Fibroblast of villous mesenchyme (primary cell): ENCODE data around the gene ZBTB16. TPM values are rescaled to one million over a fixed set of nuclear protein-coding genes. Genes with fewer than 3 reads are reported as not detected.

Source experiments
- DNase-seq: peaks from one replicate; pipeline ENCODE4 v3.0.0-alpha.2; 2010; ENCODE audit warnings: low read depth
- H3K4me3 ChIP-seq: 2 replicates; pipeline ENCODE4 v1.5.1; 2011; ENCODE audit warnings: low read depth, mild to moderate bottlenecking, low read length
- total RNA-seq: library from RNA; depleted of rRNA; stranded (reverse); fragments of >200 nt; gene quantifications from 2 replicates; pipeline ENCODE4 v1.2.3, GENCODE V29; 2012
- TF ChIP-seq, protein P1 (sequence below): IDR thresholded peaks from 2 replicates; pipeline ENCODE4 v1.5.1; 2012; ENCODE audit warnings: low read depth, mild to moderate bottlenecking, low read length; ENCODE audit not compliant: insufficient read depth

The ZBTB16 gene
- total RNA-seq, 1 donor, result 0.86 TPM

DNA sequence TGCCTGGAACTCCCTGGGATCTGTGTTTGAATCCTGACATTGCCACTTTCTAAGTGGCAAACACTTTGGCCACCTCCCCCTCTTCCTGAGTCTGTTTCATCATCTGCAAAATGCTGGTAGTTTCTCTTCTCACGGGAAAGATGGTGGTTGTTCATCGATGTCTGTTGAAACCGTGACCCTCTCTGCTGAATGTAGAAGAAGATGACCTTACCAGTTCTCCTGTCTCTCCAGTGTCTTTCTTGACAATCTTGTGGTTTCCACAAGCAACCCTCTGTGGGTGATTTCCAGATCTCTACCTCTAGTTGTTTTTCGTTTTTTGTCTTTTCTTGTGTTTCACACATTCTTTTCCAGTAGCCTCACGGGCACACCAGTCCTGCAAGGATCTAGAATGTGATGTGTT, 27.5 kb downstream of the ZBTB16 start:
- DNase-seq, result no peak
- TF ChIP-seq, protein P1, sequence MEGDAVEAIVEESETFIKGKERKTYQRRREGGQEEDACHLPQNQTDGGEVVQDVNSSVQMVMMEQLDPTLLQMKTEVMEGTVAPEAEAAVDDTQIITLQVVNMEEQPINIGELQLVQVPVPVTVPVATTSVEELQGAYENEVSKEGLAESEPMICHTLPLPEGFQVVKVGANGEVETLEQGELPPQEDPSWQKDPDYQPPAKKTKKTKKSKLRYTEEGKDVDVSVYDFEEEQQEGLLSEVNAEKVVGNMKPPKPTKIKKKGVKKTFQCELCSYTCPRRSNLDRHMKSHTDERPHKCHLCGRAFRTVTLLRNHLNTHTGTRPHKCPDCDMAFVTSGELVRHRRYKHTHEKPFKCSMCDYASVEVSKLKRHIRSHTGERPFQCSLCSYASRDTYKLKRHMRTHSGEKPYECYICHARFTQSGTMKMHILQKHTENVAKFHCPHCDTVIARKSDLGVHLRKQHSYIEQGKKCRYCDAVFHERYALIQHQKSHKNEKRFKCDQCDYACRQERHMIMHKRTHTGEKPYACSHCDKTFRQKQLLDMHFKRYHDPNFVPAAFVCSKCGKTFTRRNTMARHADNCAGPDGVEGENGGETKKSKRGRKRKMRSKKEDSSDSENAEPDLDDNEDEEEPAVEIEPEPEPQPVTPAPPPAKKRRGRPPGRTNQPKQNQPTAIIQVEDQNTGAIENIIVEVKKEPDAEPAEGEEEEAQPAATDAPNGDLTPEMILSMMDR, result no peak
- no peak overlapping the region for H3K4me3 ChIP-seq

DNA sequence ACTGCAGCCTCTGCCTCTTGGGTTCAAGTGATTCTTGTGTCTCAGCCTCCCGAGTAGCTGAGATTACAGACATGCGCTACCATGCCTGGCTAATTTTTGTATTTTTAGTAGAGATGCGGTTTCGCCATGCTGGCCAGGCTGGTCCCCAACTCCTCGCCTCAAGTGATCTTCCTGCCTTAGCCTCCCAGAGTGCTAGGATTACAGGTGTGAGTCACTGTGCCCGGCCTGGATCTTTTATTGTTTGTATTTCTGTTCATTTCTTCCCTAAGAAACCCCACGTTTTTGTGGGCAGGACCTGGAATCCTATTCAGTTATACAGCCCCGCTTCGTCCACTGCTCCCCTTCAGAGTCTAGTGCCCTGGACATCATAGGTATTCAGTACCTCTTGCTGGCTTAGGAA, 28.7 kb downstream of the ZBTB16 start:
- TF ChIP-seq, protein P1, result no peak
- H3K4me3 ChIP-seq, result no peak overlapping the region
- no peak for DNase-seq

GRCh38 chr11:114088836-114089235, 29.3 kb downstream of the ZBTB16 start:
- DNase-seq, result no peak
- H3K4me3 ChIP-seq, result no peak overlapping the region
- TF ChIP-seq, protein P1, result no peak

DNA sequence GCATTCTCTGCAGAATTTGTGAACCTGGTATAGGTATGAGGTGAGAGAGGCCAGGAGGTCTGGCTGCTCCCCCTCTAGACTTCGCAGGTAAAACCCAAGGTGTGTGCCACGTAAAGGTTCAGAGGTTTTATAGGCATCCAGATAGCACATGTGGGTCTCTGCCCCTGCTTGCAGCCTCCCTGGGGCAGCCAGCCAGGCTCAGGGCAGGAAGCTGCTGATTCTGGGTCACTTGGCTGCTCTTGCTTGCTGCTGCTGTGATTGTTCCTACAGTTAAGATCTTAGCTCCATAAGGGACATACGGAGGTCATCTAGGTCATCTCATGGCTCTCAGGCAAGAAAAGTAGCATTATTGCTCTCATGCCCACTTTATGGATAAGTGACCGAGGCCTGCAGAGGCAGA, 30.2 kb downstream of the ZBTB16 start:
- TF ChIP-seq, protein P1, result no peak
- H3K4me3 ChIP-seq, result no peak overlapping the region
- no peak for DNase-seq

DNA sequence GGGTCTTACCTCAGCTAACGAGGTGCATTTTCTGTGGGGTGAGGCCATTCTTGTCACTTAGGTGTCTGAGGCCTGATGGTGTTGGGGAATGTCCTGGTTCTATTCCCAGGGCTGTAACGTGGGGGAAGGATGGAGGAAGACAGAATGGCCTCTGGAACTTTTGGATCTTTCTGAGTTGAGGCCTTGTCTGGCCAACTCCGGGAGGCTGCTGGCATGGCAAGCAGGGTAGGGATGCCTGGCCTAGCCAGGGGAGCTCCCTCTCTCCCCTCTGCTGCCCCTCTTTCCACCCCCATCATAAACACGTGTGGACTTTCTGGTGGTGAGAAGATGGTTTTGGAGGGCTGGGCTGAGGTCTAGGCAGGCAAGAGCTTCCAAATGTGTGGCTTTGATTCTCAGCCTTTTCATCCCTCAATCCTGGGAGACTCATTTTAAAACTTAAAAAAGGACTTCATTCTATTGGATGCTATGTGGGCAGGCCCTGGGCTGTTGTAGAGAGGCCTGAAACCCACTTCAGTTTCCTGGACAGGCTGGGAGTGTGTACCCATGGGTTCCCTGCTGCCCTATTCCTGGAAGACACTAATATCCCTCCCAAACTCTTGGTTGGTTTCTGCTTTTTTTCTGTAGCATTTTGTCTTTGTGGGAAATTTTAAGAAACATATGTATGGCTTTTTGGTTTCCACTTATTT, 30.9 kb downstream of the ZBTB16 start:
- DNase-seq, result no peak
- TF ChIP-seq, protein P1, result no peak
- H3K4me3 ChIP-seq, result no peak overlapping the region

GRCh38 chr11:114090976-114091375, 31.5 kb downstream of the ZBTB16 start:
- no peak overlapping the region for H3K4me3 ChIP-seq
- TF ChIP-seq, protein P1, result no peak
- no peak for DNase-seq
